GM18951 (cell line): Measurements from ENCODE around the gene HEPHL1.

Source experiments
- POLR2A ChIP-seq: IDR thresholded peaks from 4 replicates; pipeline ENCODE4 v1.6.1; 2011; ENCODE audit warnings: mild to moderate bottlenecking; ENCODE audit not compliant: insufficient read length, insufficient read depth; ENCODE audit errors: extremely low read depth
- in situ Hi-C: fragments of 300-500 bp; cut with MboI; formaldehyde crosslinking; loops from one replicate; pipeline ENCODE4 v1.12.0; 2022; ENCODE audit warnings: low sequenced_read_pairs, mixed read lengths, inconsistent platforms; ENCODE audit not compliant: unreplicated experiment

The HEPHL1 gene

DNA sequence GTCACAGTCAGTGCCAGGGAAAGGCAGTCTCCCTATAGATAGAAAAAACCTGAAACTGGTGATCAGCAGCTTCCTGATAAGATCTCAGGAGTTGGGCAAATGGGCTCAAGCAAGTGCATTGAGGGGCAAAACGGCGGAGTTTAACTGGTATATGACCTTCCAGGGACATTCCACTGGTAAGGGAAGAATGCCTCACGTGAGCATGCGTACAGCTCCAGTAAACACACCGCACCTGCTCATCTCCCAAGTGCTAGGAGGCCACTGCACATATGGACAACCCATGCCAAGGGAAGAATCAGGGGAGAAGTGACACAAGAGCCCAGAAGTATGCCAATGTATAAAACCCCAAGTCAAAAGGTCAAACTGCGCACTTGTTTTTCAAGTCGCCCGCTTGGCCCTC, 11.6 kb downstream of the HEPHL1 start:
- in situ Hi-C loops = no loop called here

DNA sequence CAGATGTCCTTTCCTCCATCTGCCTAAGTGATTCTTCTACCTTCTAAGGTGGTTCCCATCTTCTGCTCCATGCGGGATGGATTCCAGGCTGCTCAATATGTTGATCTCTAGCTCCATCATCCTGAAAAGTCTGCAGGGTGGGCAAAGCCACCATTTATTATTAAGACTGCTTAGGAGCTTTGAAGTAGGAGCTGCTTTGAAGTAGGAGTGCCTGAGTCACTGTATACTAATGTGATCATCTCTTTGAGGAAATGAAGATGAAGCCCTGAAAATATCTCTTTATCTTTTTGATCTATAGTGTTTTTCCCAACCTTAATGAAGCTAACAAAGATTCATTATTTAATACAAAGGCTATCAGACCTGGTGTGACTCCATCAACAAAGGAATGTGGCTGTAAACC, 13.1 kb downstream of the HEPHL1 start:
- no peak for TF ChIP-seq POLR2A
- in situ Hi-C loops = no loop called here

More for the DNA sequence above, 11.6 kb downstream of the HEPHL1 start:
- TF ChIP-seq POLR2A = no peak

DNA sequence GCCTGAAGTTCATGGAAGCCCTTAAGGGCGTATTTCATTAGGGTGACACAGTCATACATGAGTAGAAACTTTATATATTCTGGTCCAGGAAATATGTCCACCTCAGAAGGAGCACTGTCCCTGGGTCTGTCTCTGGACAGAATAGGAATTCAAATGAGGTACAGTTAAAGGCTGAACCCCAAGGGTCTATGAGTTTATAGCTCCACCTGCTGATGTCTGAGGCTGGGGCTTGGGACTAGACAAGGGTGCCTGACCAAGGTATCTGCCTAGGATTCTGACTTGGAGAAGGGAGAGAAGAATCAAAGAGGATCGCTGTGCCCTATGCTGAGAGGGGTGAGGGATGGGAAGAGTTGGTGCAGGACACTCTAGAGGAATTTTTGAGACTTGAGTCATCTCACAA, 14.9 kb downstream of the HEPHL1 start:
- in situ Hi-C loops = no loop called here

DNA sequence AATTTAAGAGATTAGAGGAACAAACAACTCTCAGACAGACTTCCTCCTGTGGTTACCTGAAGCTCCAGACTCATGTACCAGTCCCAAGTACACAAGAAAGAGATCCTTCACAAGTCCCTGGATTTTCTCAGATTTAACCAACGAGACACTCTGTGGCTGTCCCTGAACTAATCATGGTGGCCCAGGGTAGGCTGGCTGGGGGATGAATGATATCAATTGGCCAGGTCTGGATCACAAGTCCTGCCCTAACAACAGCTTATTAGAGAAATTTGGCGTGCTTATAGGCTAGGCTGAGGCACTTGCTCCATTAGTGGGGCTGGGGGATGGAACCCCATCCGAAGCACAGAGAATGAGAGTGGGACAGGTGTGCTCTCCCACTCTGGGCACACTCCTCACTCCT, 22.1 kb downstream of the HEPHL1 start:
- in situ Hi-C loops = no loop called here
- no peak for TF ChIP-seq POLR2A

More for the DNA sequence above, 14.9 kb downstream of the HEPHL1 start:
- TF ChIP-seq POLR2A = no peak

DNA sequence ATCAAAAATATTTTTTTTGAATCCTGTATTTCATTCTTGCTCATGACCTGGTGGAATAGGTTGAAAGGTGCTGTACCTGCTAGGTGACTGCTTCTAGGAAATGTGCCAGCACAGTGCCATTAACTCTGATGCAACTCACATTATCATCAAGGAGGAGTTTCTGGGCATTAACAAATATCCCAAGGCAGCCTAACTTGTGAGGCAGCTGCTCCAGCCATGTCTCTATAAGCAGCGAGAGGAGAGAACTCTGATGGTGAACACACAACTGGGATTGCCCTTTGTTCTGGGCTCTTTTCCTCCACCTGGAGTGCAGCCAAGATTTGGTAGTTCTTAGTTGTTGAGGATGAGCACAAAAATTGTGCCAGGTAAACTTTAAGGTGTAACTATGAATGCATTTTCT, 25.6 kb downstream of the HEPHL1 start:
- in situ Hi-C loops = no loop called here
- TF ChIP-seq POLR2A = no peak

- in situ Hi-C loops = no loop called here
- no peak for TF ChIP-seq POLR2A
Measured at GRCh38 chr11:94048032-94048709, 27.0 kb downstream of the HEPHL1 start.

DNA sequence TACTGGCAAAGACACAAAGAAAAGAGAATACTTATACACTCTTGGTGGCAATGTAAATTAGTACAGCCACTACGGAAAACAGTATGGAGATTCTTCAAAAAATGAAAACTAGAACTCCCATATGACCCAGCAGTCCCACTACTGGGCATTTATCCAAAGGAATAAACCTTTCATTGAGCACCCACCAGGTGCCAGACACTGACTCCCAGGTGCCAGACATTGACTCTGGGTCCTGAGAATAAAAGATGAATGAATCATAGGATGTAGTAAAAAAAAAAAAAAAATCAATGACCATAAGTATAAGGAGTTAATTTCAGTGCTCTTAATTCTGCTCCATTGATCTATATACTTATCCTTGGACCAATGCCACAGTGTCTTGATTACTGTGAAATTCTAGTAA, 28.2 kb downstream of the HEPHL1 start:
- TF ChIP-seq POLR2A = no peak
- in situ Hi-C loops = no loop called here

DNA sequence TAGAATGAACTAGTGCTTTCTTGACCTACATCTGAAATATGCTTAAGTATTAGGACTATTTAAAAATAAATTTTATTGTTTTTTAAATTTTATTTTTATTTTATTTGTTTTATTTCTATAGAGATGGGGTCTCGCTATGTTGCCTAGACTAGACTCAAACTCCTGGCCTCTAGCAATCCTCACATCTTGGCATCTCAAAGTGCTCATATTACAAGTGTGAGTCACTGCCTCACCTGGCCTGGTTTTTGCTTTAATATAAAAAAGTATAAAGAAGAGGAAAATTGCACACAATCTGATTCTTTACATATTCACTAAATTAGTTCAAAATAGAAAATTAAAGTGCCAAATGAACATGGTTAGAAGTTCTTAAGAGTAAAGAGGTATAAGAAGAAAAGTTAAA, 37.5 kb downstream of the HEPHL1 start:
- no peak for TF ChIP-seq POLR2A
- in situ Hi-C loops = no loop called here

DNA sequence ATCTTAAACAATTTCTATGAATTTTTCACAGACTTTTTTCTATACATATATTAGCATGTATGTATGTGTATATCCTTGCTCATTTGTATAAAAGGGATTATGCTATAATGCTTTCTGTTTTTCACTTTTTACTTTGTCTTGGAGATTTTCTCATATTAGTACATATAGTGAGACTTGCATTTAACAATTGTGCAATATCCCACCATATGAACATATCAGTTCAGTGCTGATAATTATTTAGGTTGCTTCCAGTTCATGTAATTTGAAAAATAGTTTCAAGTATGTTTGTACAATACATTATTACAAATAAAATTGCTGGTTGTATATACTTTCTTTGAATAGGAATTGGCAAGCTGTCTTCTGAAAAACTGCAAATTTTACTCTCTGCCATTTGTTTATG, 37.9 kb downstream of the HEPHL1 start:
- TF ChIP-seq POLR2A = no peak
- in situ Hi-C loops = no loop called here

- no peak for TF ChIP-seq POLR2A
- in situ Hi-C loops = no loop called here
Measured at GRCh38 chr11:94060401-94060800, 39.2 kb downstream of the HEPHL1 start.

GRCh38 chr11:94062360-94062759, 41.2 kb downstream of the HEPHL1 start:
- in situ Hi-C loops = no loop called here
- TF ChIP-seq POLR2A = no peak

DNA sequence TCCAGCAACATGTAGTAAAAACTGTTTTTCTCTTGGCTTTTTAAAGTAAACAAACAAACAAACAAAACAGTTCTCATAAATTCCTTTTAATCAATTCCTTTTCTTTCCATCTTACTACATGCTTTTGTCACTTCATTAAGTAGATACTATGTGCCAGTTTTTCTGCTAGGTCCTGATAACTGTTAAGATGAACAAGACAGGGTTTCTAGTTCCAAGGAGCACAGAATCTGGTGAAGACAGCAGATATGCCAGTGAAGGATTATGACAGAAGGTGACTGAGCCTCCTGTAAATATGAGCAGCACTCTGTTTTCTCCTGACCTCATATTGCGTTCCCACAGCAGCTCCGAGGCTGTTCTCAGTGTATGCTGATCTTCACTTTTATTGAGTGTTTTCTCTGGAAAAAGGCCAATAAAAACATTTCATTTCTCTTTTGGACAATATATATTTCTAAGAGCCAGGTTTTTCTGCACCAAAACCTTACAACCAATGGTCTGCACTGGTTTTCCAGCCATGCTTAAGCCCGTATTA, 45.8 kb downstream of the HEPHL1 start:
- in situ Hi-C loops = no loop called here
- TF ChIP-seq POLR2A = no peak

GRCh38 chr11:94068764-94069163, 47.6 kb downstream of the HEPHL1 start:
- in situ Hi-C loops = no loop called here
- no peak for TF ChIP-seq POLR2A

DNA sequence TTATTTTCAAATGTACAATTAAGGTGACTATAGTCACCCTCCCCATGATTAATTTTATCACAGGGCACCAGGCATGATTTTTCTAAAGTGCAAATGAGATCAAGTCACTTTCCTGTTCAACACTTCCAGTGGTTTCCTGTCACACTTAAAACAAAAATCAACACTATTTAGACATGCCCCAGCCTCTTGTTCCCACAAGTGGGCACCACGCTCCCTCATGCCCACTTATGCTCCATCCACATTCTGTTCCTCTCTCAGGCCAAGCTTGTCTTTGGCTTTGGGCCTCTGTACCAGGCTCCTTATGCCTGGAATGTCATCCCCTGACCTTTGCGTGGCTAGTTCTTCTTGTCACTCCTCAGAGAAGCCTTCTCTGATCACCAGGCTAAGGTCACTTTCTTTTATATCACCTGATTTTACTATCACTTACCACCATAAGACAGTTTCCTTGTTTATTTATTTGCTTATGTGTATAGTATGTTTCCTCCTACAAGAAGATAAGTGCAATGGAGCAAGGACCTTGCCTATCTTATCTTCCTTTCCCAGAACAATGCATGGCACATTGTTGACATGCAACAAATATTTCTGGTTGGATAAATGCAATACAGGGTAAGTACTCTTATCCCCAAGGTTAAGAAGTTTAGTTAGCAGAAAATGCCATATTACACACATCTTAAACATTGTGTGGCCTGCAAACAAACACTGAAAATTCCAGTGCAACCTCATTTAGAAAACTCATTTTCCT, 56.6 kb downstream of the HEPHL1 start:
- in situ Hi-C loops = no loop called here
- no peak for TF ChIP-seq POLR2A
